Mucosa of descending colon (tissue), 3 donors: ENCODE results near the gene IGF2BP2. TPM values are rescaled to one million over a fixed set of nuclear protein-coding genes. Genes with fewer than 3 reads are reported as not detected.

Experiments used
- ATAC-seq: fragments of 200-7000 bp; cut with Tn5 transposase; one replicate; pipeline ENCODE4 v1.9.1; 2020; ENCODE audit warnings: mild to moderate bottlenecking, moderate library complexity
- DNase-seq, 3 donors: peaks; one replicate each; pipeline ENCODE4 v3.0.0-alpha.2; 2020
- H3K36me3 ChIP-seq: fragments of 200-600 bp; one replicate; pipeline ENCODE4 v1.8.0; 2021; ENCODE audit warnings: low read depth, mild to moderate bottlenecking
- H3K4me1 ChIP-seq: fragments of 200-600 bp; one replicate; pipeline ENCODE4 v1.8.0; 2021; ENCODE audit warnings: low read depth, mild to moderate bottlenecking
- H3K4me3 ChIP-seq: fragments of 200-600 bp; one replicate; pipeline ENCODE4 v1.8.0; 2021; ENCODE audit warnings: mild to moderate bottlenecking
- H3K9me3 ChIP-seq: fragments of 200-600 bp; one replicate; pipeline ENCODE4 v1.8.0; 2021; ENCODE audit warnings: mild to moderate bottlenecking
- intact Hi-C, 2 donors: fragments of 100-400 bp; cut with DNase I in 1 of 2; cut with micrococcal nuclease in 1 of 2; formaldehyde crosslinking; loops; one replicate each; pipeline versions ENCODE4 v1.11.0 to v1.11.1; 2022; cut with DNase I, micrococcal nuclease
- total RNA-seq, 3 donors: library from RNA; stranded (reverse); fragmentation: NEBNext Ultra II Directional in 2 of 3; extraction: Animal tissue kit (Norgen Biotek cat#: 25700) in 2 of 3; gene quantifications; one replicate each; pipeline versions ENCODE4 v1.2.1 to v1.2.4, GENCODE V29; 2021 to 2023
- TF ChIP-seq, protein P1 (sequence below): fragments of 200-600 bp; IDR thresholded peaks from one replicate; pipeline ENCODE4 v1.8.0; 2022; ENCODE audit warnings: antibody characterized with exemption, mild to moderate bottlenecking
- donor health status: DM: no; HTN: no; CAD: no; lungs with moderate emphysema.
- donor health status: DM: no; HTN: no; CAD: no.
- donor health status: DM: no; HTN: yes; CAD: no.

IGF2BP2 gene
- total RNA-seq, 3 donors from 2014 or later = 26.7 to 67.4 (median 42.1) TPM

DNA sequence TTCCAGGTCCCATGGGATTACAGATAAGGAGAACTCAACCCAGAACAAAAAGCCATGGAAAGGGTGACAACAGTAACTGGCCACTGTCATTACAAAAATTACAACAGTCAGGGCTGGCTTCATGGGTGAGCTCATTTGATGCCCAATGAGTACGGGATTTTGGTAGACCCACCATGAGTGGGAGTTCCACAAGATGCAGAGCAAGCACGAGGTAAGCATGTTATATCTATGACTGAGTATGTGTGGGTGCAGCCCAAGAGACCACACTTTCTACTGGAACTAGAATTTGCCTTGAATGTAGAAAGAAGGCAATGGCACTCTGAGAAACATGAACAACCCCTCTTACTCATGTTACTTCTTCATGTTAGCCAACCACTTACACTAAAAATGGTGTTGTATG lies 83.3 kb downstream of the IGF2BP2 start:
- Histone ChIP-seq H3K4me1 (peaks cover 12% of the 10 kb centered on the region), H3K9me3 (no peaks in the 10 kb centered on the region), H3K4me3 (no peak overlapping the region), H3K36me3 (no peaks in the 10 kb centered on the region)
- DNase-seq (no peak), ATAC-seq (no peak)
- intact Hi-C loops = no loop called here
- TF ChIP-seq, protein P1, sequence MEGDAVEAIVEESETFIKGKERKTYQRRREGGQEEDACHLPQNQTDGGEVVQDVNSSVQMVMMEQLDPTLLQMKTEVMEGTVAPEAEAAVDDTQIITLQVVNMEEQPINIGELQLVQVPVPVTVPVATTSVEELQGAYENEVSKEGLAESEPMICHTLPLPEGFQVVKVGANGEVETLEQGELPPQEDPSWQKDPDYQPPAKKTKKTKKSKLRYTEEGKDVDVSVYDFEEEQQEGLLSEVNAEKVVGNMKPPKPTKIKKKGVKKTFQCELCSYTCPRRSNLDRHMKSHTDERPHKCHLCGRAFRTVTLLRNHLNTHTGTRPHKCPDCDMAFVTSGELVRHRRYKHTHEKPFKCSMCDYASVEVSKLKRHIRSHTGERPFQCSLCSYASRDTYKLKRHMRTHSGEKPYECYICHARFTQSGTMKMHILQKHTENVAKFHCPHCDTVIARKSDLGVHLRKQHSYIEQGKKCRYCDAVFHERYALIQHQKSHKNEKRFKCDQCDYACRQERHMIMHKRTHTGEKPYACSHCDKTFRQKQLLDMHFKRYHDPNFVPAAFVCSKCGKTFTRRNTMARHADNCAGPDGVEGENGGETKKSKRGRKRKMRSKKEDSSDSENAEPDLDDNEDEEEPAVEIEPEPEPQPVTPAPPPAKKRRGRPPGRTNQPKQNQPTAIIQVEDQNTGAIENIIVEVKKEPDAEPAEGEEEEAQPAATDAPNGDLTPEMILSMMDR = no peak

DNA sequence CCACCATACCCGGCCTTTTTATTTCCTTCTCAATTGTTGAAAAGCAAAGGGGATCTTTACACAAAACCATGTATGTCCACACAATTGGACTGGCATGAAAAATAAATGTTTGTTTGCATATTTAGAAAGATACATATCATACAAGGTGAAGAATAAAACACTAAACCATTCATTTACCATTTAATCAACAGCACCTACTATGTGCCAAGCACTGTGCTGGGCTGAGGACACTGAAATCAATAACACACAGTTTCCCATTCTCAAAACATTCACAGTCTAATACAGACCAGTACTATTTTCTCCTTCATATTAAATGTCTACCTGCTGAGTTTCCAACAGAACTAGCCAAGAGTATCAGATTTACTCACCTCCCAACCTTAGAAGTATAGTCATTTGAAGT lies 84.7 kb downstream of the IGF2BP2 start:
- Histone ChIP-seq H3K36me3 (no peaks in the 10 kb centered on the region), H3K4me1 (peaks cover under 1% of the 10 kb centered on the region), H3K4me3 (no peak overlapping the region), H3K9me3 (no peaks in the 10 kb centered on the region)
- ATAC-seq (no peak), DNase-seq (no peak)
- TF ChIP-seq, protein P1 = no peak
- intact Hi-C loops = no loop called here

GRCh38 chr3:185739264-185739701 lies 85.6 kb downstream of the IGF2BP2 start:
- TF ChIP-seq, protein P1 = no peak
- Histone ChIP-seq H3K4me1 (no peaks in the 10 kb centered on the region), H3K9me3 (no peaks in the 10 kb centered on the region), H3K4me3 (no peak overlapping the region), H3K36me3 (no peaks in the 10 kb centered on the region)
- intact Hi-C loops = no loop called here
- ATAC-seq = peak; percentile 25
- no peak for DNase-seq

- Histone ChIP-seq H3K4me1 (no peaks in the 10 kb centered on the region), H3K36me3 (no peaks in the 10 kb centered on the region), H3K4me3 (no peak overlapping the region), H3K9me3 (no peaks in the 10 kb centered on the region)
- TF ChIP-seq, protein P1 = no peak
- intact Hi-C loops = no loop called here
- no peak for ATAC-seq
- DNase-seq = no peak
Measured at GRCh38 chr3:185737740-185738680, 86.8 kb downstream of the IGF2BP2 start.

DNA sequence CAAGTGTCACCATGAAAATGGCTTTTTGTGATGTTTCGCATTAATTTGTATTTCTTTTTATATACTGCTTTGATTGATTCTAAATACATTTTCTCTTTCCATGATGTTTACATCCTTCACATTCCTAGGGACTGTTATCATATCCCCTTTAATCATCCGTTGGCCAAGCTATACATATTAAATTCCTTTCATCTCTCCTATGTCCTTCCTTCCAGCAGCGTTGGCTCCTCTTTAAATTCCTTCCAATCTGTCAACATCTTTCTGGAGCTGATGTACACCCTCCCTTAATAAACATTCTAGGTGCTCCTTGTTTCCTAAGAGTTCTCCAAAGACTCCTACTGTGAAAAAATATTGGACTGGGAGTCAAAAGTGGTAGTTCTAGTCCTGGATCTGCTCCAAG lies 87.8 kb downstream of the IGF2BP2 start:
- Histone ChIP-seq H3K9me3 (no peaks in the 10 kb centered on the region), H3K36me3 (no peaks in the 10 kb centered on the region), H3K4me1 (no peaks in the 10 kb centered on the region), H3K4me3 (no peak overlapping the region)
- no peak for ATAC-seq
- no peak for DNase-seq
- intact Hi-C loops = no loop called here
- TF ChIP-seq, protein P1 = no peak
